CD8-positive, alpha-beta memory T cell (primary cell): ENCODE measurements around the gene RRH. TPM values are rescaled to one million over a fixed set of nuclear protein-coding genes. Genes with fewer than 3 reads are reported as not detected.

Experiments
- CTCF ChIA-PET: fragments of 350-600 bp; sonication (Branson Sonifier 250); formaldehyde crosslinking; loops from one replicate; lab custom pipeline; 2021; ENCODE audit warnings: antibody characterized with exemption; lab: Charles Lee
- POLR2A ChIA-PET: fragments of 350-600 bp; sonication (Branson Sonifier 250); formaldehyde crosslinking; loops from one replicate; lab custom pipeline; 2021; ENCODE audit warnings: antibody characterized with exemption; lab: Charles Lee
- DNase-seq, 5 donors: peaks; one replicate each; pipeline versions ENCODE4 v3.0.0 to v3.0.0-alpha.2; 2020 to 2022; ENCODE audit warnings: mixed read lengths in 1 of 5
- H3K27ac ChIP-seq: one replicate; pipeline ENCODE4 v1.7.0; 2013; ENCODE audit warnings: low read depth, mild to moderate bottlenecking, low read length, moderate library complexity
- H3K27me3 ChIP-seq: 2 replicates; pipeline ENCODE4 v1.7.0; 2013; ENCODE audit warnings: low read length, mild to moderate bottlenecking; ENCODE audit not compliant: insufficient read depth, poor library complexity, severe bottlenecking
- H3K36me3 ChIP-seq: 2 replicates; pipeline ENCODE4 v1.7.0; 2013; ENCODE audit warnings: mild to moderate bottlenecking, low read length, moderate library complexity; ENCODE audit not compliant: insufficient read depth
- H3K4me1 ChIP-seq: 2 replicates; pipeline ENCODE4 v1.7.0; 2013; ENCODE audit warnings: mild to moderate bottlenecking, low read length, moderate library complexity; ENCODE audit not compliant: insufficient read depth
- H3K4me3 ChIP-seq: 2 replicates; pipeline ENCODE4 v1.7.0; 2013; ENCODE audit warnings: mild to moderate bottlenecking, low read length
- H3K9me3 ChIP-seq: 2 replicates; pipeline ENCODE4 v1.7.0; 2013; ENCODE audit warnings: mild to moderate bottlenecking, low read length
- H3K27ac Mint-ChIP-seq, 8 donors: one replicate each; pipeline ENCODE4 v1.8.0; 2020 to 2021; ENCODE audit warnings: mixed read lengths in 8 of 8, mild to moderate bottlenecking in 6 of 8, inconsistent platforms in 3 of 8, moderate library complexity in 3 of 8
- H3K27me3 Mint-ChIP-seq, 2 donors: one replicate each; pipeline ENCODE4 v1.8.0; 2020 to 2021; ENCODE audit warnings: mixed read lengths in 2 of 2, mild to moderate bottlenecking in 1 of 2, moderate library complexity in 1 of 2
- H3K36me3 Mint-ChIP-seq, 3 donors: one replicate each; pipeline ENCODE4 v1.8.0; 2020 to 2021; ENCODE audit warnings: mixed read lengths in 3 of 3, inconsistent platforms in 1 of 3, mild to moderate bottlenecking in 1 of 3
- H3K4me1 Mint-ChIP-seq, 3 donors: one replicate each; pipeline ENCODE4 v1.8.0; 2020 to 2021; ENCODE audit warnings: mixed read lengths in 3 of 3, inconsistent platforms in 1 of 3, mild to moderate bottlenecking in 1 of 3
- H3K4me3 Mint-ChIP-seq, 7 donors: one replicate each; pipeline ENCODE4 v1.8.0; 2020 to 2021; ENCODE audit warnings: mixed read lengths in 7 of 7, mild to moderate bottlenecking in 6 of 7, moderate library complexity in 4 of 7, inconsistent platforms in 2 of 7
- H3K9me3 Mint-ChIP-seq, 5 donors: one replicate each; pipeline ENCODE4 v1.8.0; 2020 to 2022; ENCODE audit warnings: mixed read lengths in 5 of 5, mild to moderate bottlenecking in 3 of 5, moderate library complexity in 2 of 5, inconsistent platforms in 1 of 5
- polyA plus RNA-seq: library from polyadenylated mRNA; unstranded; fragments of 300-500 nt; fragmentation: Illumina TruSeq; gene quantifications from one replicate; pipeline ENCODE4 v1.2.3, GENCODE V29; 2021
- total RNA-seq, 2 experiments: library from RNA; stranded (reverse); gene quantifications; one replicate each; pipeline ENCODE4 v1.2.3, GENCODE V29; 2021

Gene RRH
- total and polyA plus RNA-seq, 3 experiments from 2014 or later = 0.16 to 0.44 TPM; not detected in 1

DNA sequence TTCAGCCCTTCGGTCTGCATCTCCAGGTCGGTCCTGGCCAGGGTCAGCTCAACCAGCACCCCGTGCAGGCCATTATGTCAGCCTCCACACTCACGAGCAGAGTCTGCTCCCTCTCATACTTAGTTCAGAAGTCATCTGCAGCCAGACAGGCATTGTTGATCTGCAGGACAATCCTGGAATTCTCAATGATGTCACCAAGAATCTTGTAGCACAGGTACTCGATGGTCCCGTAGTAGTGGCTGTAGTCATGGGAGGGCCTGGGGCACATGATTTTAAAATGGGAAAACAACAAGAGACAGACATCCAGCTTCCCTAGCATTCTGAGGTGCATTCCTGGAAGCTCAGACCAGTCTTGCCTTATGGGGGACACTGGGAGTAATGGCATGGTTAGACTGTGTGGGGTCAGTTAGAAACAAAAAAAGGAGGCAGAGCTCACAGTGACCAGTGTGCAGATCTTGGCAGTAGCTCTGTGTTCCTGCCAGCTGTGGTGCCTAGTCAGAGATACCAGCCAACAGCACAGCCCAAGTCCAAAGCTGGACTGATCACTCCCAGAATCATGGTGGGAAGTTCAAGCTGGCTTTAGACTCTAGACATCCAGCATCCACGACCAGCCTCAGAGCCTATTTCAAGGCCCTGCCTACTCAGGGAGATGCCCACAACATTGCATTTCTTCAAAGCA is 52.0 kb downstream of the RRH start:
- no peak for DNase-seq
- ChIA-PET POLR2A (no interaction called here), CTCF (no interaction called here)
- no peaks in the 10 kb centered on the region for H3K27me3 ChIP-seq
- Mint-ChIP-seq H3K27me3 (peaks cover 15 to 28% of the 10 kb centered on the region in 2 donors), H3K36me3 (peaks cover 0 to 2% (median 0%) of the 10 kb centered on the region in 3 donors), H3K9me3 (no peaks in the 10 kb centered on the region), H3K4me1 (no peaks in the 10 kb centered on the region), H3K4me3 (no peak overlapping the region), H3K27ac (no peak overlapping the region)
- H3K36me3 ChIP-seq = no peaks in the 10 kb centered on the region
- no peaks in the 10 kb centered on the region for H3K9me3 ChIP-seq
- no peaks in the 10 kb centered on the region for H3K4me1 ChIP-seq
- no peak overlapping the region for H3K4me3 ChIP-seq
- H3K27ac ChIP-seq = no peak overlapping the region

DNA sequence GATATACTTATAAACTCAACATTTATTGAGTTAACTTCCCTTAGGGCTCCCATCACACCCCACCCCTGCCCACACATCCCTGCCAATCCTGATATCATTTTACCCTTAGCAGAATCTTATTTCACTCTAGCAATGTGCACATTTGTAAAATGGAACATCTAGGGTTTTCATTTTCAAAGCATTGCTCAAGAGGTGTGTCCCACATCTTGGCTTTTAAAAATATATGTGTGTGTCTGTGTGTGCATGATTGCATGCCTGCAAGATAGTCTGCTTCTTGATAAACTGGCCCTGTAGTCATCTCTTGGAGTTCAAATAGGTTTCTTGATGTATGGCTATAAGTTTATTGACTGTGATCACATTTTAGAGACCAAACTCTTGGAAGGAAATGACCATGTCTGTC is 58.5 kb downstream of the RRH start:
- CTCF ChIA-PET = no interaction called here
- no peaks in the 10 kb centered on the region for H3K4me1 Mint-ChIP-seq
- no peak overlapping the region for H3K4me3 Mint-ChIP-seq
- Histone ChIP-seq H3K9me3 (no peaks in the 10 kb centered on the region), H3K36me3 (no peaks in the 10 kb centered on the region), H3K27ac (no peak overlapping the region), H3K4me1 (no peaks in the 10 kb centered on the region), H3K4me3 (no peak overlapping the region), H3K27me3 (no peaks in the 10 kb centered on the region)
- no peaks in the 10 kb centered on the region for H3K9me3 Mint-ChIP-seq
- H3K36me3 Mint-ChIP-seq = no peaks in the 10 kb centered on the region
- POLR2A ChIA-PET = no interaction called here
- H3K27ac Mint-ChIP-seq = no peak overlapping the region
- DNase-seq = no peak
- H3K27me3 Mint-ChIP-seq = peaks cover 2 to 4% of the 10 kb centered on the region in 2 donors

DNA sequence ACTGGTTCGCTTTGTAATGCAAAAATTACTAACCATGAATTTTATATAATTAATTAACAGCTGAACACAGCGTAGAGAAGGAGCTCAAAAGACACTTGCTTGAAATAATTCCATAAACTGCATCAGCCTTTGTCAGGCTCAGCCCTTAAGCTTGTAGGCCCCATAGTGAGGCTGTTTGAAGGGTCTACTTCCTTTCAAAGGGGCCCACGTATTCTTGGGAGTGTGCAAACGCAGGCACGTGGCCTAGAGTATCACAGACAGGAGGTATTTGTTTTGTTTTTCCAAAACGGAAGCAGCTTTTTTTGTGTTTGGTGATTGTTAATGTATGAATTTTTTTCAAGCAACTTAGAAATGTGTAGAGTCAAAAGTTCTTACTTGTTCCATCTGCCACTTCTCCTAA is 59.3 kb downstream of the RRH start:
- CTCF ChIA-PET = no interaction called here
- no peak overlapping the region for H3K27ac Mint-ChIP-seq
- no peak overlapping the region for H3K4me3 Mint-ChIP-seq

DNA sequence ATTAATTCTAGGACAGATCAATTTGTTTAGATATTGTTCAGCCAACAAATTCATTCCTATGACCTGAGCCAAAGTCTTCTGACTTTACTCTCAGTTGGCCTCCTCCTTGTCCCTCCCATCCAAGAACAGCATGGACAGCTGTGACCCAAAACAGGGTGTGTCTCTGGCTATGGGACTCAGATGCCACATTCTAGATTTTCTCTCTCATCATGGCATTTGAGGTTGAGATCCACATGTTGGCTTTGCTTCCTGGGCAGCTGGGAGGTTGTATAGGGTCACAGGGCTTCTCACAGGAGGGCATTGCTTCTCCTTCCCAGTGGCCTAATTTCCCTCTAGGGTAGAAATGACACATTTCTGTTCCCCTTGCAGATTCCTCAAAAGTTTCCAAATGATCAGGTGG is 62.3 kb downstream of the RRH start:
- POLR2A ChIA-PET = no interaction called here
- Histone ChIP-seq H3K27me3 (no peaks in the 10 kb centered on the region), H3K9me3 (no peaks in the 10 kb centered on the region), H3K4me3 (no peak overlapping the region), H3K4me1 (no peaks in the 10 kb centered on the region), H3K36me3 (no peaks in the 10 kb centered on the region), H3K27ac (no peak overlapping the region)
- no peak overlapping the region for H3K4me3 Mint-ChIP-seq
- no peak for DNase-seq
- CTCF ChIA-PET = no interaction called here
- H3K27me3 Mint-ChIP-seq = no peaks in the 10 kb centered on the region
- H3K27ac Mint-ChIP-seq = no peak overlapping the region
- H3K36me3 Mint-ChIP-seq = no peaks in the 10 kb centered on the region
- H3K4me1 Mint-ChIP-seq = no peaks in the 10 kb centered on the region
- peaks cover 0 to 1% (median 0%) of the 10 kb centered on the region in 5 donors for H3K9me3 Mint-ChIP-seq

More for the DNA sequence above, 59.3 kb downstream of the RRH start:
- Histone ChIP-seq H3K27me3 (no peaks in the 10 kb centered on the region), H3K27ac (no peak overlapping the region), H3K9me3 (no peaks in the 10 kb centered on the region), H3K4me1 (no peaks in the 10 kb centered on the region), H3K4me3 (no peak overlapping the region), H3K36me3 (no peaks in the 10 kb centered on the region)
- Mint-ChIP-seq H3K4me1 (no peaks in the 10 kb centered on the region), H3K36me3 (no peaks in the 10 kb centered on the region), H3K9me3 (peaks cover 0 to under 1% (median 0%) of the 10 kb centered on the region in 5 donors), H3K27me3 (peaks cover 2 to 4% of the 10 kb centered on the region in 2 donors)
- POLR2A ChIA-PET = no interaction called here
- no peak for DNase-seq

Other genes starting within 250 kb of the RRH start
- gene CASP6, start 124.5 kb upstream of the RRH start, total RNA-seq = 10 to 100 TPM; 14.9 to 15.4 TPM
- gene CASP6, start 124.5 kb upstream of the RRH start, polyA plus RNA-seq = 61.0 TPM
- gene PLA2G12A, start 97.9 kb upstream of the RRH start, total RNA-seq = 10 to 100 TPM; 16.8 to 23.0 TPM
- 44.5 TPM for gene PLA2G12A, start 97.9 kb upstream of the RRH start, polyA plus RNA-seq
- gene CFI, start 26.0 kb upstream of the RRH start, total RNA-seq = under 1 TPM in 1 of 2 experiments, not detected in 1; 0.13 TPM
- not detected for gene CFI, start 26.0 kb upstream of the RRH start, polyA plus RNA-seq
- gene GAR1, start 12.2 kb upstream of the RRH start, total RNA-seq = 10 to 100 TPM; 62.2 to 63.9 TPM
- gene GAR1, start 12.2 kb upstream of the RRH start, polyA plus RNA-seq = 17.8 TPM
- under 1 TPM; 0.20 to 0.24 TPM for gene LRIT3, start 20.1 kb downstream of the RRH start, total RNA-seq
- not detected for gene LRIT3, start 20.1 kb downstream of the RRH start, polyA plus RNA-seq
- not detected for gene EGF, start 84.9 kb downstream of the RRH start, total RNA-seq
- not detected for gene EGF, start 84.9 kb downstream of the RRH start, polyA plus RNA-seq